Amygdala (tissue), 56 donors: Measurements from ENCODE around the gene ADGRG4.

Source experiments
- DNase-seq, 56 donors: peaks; one replicate each; lab custom pipeline; 2025; lab: John Stamatoyannopoulos, UW

ADGRG4 gene

GRCh38 chrX:136291824-136292223 is 8.9 kb upstream of the ADGRG4 start:
- DNase-seq = no peak

GRCh38 chrX:136292656-136293055 is 8.1 kb upstream of the ADGRG4 start:
- DNase-seq = no peak

- DNase-seq = no peak
These were observed 5.4 kb upstream of the ADGRG4 start for GRCh38 chrX:136295380-136295779.

- DNase-seq = no peak
These were observed 2.3 kb downstream of the ADGRG4 start for GRCh38 chrX:136303041-136303440.

GRCh38 chrX:136304493-136304892 is 3.7 kb downstream of the ADGRG4 start:
- DNase-seq = no peak

- DNase-seq = no peak
These were observed 5.4 kb downstream of the ADGRG4 start for GRCh38 chrX:136306182-136306581.

- DNase-seq = no peak
These were observed 6.7 kb downstream of the ADGRG4 start for GRCh38 chrX:136307471-136307870.

GRCh38 chrX:136310411-136310810 is 9.6 kb downstream of the ADGRG4 start:
- DNase-seq = no peak

GRCh38 chrX:136318156-136318555 is 17.4 kb downstream of the ADGRG4 start:
- DNase-seq = no peak

GRCh38 chrX:136318895-136319597 is 18.3 kb downstream of the ADGRG4 start:
- no peak for DNase-seq

GRCh38 chrX:136319600-136319999 is 18.8 kb downstream of the ADGRG4 start:
- DNase-seq = no peak

- DNase-seq = no peak
These were observed 20.8 kb downstream of the ADGRG4 start for GRCh38 chrX:136321532-136321931.

GRCh38 chrX:136322064-136322463 is 21.3 kb downstream of the ADGRG4 start:
- no peak for DNase-seq

- DNase-seq = no peak
These were observed 24.6 kb downstream of the ADGRG4 start for GRCh38 chrX:136325377-136325776.

- DNase-seq = no peak
These were observed 28.2 kb downstream of the ADGRG4 start for GRCh38 chrX:136328933-136329332.

- DNase-seq = no peak
These were observed 35.9 kb downstream of the ADGRG4 start for GRCh38 chrX:136336623-136337022.

- DNase-seq = no peak
These were observed 38.9 kb downstream of the ADGRG4 start for GRCh38 chrX:136339702-136340101.

GRCh38 chrX:136344320-136344719 is 43.6 kb downstream of the ADGRG4 start:
- no peak for DNase-seq

GRCh38 chrX:136346506-136346905 is 45.7 kb downstream of the ADGRG4 start:
- no peak for DNase-seq

GRCh38 chrX:136347706-136348105 is 46.9 kb downstream of the ADGRG4 start:
- DNase-seq = no peak

- no peak for DNase-seq
These were observed 52.8 kb downstream of the ADGRG4 start for GRCh38 chrX:136353526-136354093.

- no peak for DNase-seq
These were observed 53.4 kb downstream of the ADGRG4 start for GRCh38 chrX:136354201-136354600.

- no peak for DNase-seq
These were observed 68.6 kb downstream of the ADGRG4 start for GRCh38 chrX:136369377-136369776.
